Right lobe of liver (tissue), 6 donors: Measurements from ENCODE around the gene TMEM18. TPM values are rescaled to one million over a fixed set of nuclear protein-coding genes. Genes with fewer than 3 reads are reported as not detected.
"Not testable (repeated sequence)": the region's sequence is repeated elsewhere in the genome, so short reads cannot be mapped to it uniquely, and the experiment has no call there.

Experiments
- ATAC-seq, 4 donors: fragments of 200-7000 bp; cut with Tn5 transposase; one replicate each; pipeline ENCODE4 v1.9.1; 2020; ENCODE audit warnings: mild to moderate bottlenecking in 4 of 4, moderate library complexity in 4 of 4
- DNase-seq, 3 donors: peaks; one replicate each; pipeline ENCODE4 v3.0.0-alpha.2; 2020
- H3K27ac ChIP-seq, 3 donors: fragments of 200-600 bp; one replicate each; pipeline ENCODE4 v1.8.0; 2022
- H3K27me3 ChIP-seq, 2 donors: fragments of 200-600 bp; one replicate each; pipeline ENCODE4 v1.8.0; 2022
- H3K36me3 ChIP-seq, 4 donors: fragments of 200-600 bp; sonication (generic) in 1 of 4; one replicate each; pipeline versions ENCODE4 v1.5.1 to v1.8.0; 2017 to 2022; ENCODE audit warnings: control low read depth in 1 of 4
- H3K4me1 ChIP-seq, 4 donors: fragments of 200-600 bp; sonication (generic) in 1 of 4; one replicate each; pipeline versions ENCODE4 v1.5.1 to v1.8.0; 2017 to 2022; ENCODE audit warnings: control low read depth in 1 of 4
- H3K4me3 ChIP-seq, 3 donors: fragments of 200-600 bp; one replicate each; pipeline ENCODE4 v1.8.0; 2022
- H3K9me3 ChIP-seq, 4 donors: fragments of 200-600 bp; sonication (generic) in 1 of 4; one replicate each; pipeline versions ENCODE4 v1.5.1 to v1.8.0; 2017 to 2022; ENCODE audit warnings: control low read depth in 1 of 4
- POLR2A ChIP-seq: fragments of 450-650 bp; IDR thresholded peaks from one replicate; pipeline ENCODE4 v1.6.1; 2017; ENCODE audit warnings: antibody characterized with exemption, mild to moderate bottlenecking
- WGBS: methylation state at CpG from one replicate; pipeline ENCODE4 v1.1.6; 2018; ENCODE audit warnings: low coverage, low lambda C conversion rate; ENCODE audit not compliant: insufficient coverage; ENCODE audit errors: missing lambda C conversion rate; 5-methylcytosine and 5-hydroxymethylcytosine counted together
- intact Hi-C, 2 donors: fragments of 100-400 bp; cut with DNase I; formaldehyde crosslinking; loops; one replicate each; pipeline versions ENCODE4 v1.11.2 to v1.14.1; 2022
- total RNA-seq, 6 experiments: library from RNA; depleted of rRNA in 2 of 6; stranded (reverse); fragments of >200 nt in 2 of 6; fragmentation: NEBNext Ultra II Directional in 3 of 6; extraction: Animal tissue kit (Norgen Biotek cat#: 25700) in 3 of 6; gene quantifications; one replicate each; pipeline versions ENCODE4 v1.1.0 to v1.2.4, GENCODE V29; 2016 to 2023
- TF ChIP-seq, protein P1 (sequence below), 4 donors: fragments of 200-600 bp in 3 of 4; fragments of 450-650 bp in 1 of 4; IDR thresholded peaks; one replicate each; pipeline versions ENCODE4 v1.5.1 to v1.8.0; 2016 to 2022; ENCODE audit warnings: antibody characterized with exemption in 4 of 4, mild to moderate bottlenecking in 2 of 4
- donor health status: DM: no; HTN: yes; CAD: no.
- donor health status: DM: no; HTN: no; CAD: no.
- donor health status: DM: no; HTN: no; CAD: no.
- donor health status: DM: no; HTN: yes; CAD: no.
- donor health status: DM: no; HTN: yes; CAD: no.

The TMEM18 gene
- total RNA-seq, 6 experiments from 2014 or later, result 4.2 to 11.4 (median 7.0) TPM

DNA sequence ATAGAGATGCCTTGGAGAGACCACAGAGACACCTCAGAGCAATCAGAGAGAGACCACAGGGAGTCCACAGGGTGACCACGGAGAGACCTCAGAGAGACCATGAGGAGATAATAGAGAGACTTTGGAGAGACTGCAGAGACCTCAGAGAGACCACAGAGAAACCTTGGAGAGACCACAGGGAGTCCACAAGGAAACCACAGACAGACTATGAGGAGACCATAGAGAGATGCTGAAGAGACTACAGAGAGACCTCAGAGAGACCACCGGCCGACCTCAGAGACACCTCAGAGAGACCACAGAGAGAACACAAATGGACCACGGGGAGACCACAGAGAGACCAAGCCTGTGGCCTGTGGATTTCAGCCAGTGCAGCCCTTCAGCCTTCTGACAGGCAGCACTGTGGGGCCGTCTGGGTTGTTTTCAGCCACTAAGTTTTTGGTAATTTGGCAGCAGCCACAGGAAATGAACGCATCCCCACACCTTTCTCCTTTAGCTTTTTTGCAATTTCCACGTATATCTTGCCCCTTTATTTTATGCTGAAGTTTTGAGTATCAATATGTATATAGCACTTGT lies 11.4 kb upstream of the TMEM18 start:
- no peak for ATAC-seq
- H3K4me1 ChIP-seq, result no peaks in the 10 kb centered on the region
- no peaks in the 10 kb centered on the region for H3K36me3 ChIP-seq
- H3K9me3 ChIP-seq, result no peaks in the 10 kb centered on the region
- H3K4me3 ChIP-seq, result no peak overlapping the region
- DNase-seq, result no peak
- no peak overlapping the region for H3K27ac ChIP-seq
- intact Hi-C loops, result no loop called here
- 55% methylated on average over 4 of the region's 7 CpGs for WGBS
- H3K27me3 ChIP-seq, result no peaks in the 10 kb centered on the region
- TF ChIP-seq, protein P1, sequence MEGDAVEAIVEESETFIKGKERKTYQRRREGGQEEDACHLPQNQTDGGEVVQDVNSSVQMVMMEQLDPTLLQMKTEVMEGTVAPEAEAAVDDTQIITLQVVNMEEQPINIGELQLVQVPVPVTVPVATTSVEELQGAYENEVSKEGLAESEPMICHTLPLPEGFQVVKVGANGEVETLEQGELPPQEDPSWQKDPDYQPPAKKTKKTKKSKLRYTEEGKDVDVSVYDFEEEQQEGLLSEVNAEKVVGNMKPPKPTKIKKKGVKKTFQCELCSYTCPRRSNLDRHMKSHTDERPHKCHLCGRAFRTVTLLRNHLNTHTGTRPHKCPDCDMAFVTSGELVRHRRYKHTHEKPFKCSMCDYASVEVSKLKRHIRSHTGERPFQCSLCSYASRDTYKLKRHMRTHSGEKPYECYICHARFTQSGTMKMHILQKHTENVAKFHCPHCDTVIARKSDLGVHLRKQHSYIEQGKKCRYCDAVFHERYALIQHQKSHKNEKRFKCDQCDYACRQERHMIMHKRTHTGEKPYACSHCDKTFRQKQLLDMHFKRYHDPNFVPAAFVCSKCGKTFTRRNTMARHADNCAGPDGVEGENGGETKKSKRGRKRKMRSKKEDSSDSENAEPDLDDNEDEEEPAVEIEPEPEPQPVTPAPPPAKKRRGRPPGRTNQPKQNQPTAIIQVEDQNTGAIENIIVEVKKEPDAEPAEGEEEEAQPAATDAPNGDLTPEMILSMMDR (IDR thresholded peaks at IDR 0.05), result no peak
- no peak for TF ChIP-seq POLR2A

DNA sequence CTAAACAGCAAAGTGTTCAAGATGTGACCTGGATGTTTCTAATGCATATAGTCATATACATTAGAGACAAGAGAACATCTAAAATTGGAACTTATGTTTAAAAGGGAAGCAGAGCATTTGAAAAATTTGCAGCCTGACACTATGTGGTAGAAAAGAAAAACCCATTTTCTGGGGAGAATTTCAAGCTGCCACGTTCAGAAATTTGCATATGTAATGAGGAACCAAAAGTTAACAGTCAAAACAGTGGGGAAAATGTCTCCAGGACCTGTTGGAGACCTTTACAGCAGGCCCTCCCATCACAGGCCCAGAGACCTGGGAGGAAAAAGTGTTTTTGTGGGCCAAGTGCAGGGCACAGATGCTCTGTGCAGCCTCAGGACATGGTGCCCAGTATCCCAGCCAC lies 8.2 kb upstream of the TMEM18 start:
- Histone ChIP-seq H3K27me3 (no peaks in the 10 kb centered on the region), H3K4me1 (no peaks in the 10 kb centered on the region), H3K4me3 (no peak overlapping the region), H3K36me3 (no peaks in the 10 kb centered on the region), H3K9me3 (no peaks in the 10 kb centered on the region), H3K27ac (no peak overlapping the region)
- no peak for TF ChIP-seq POLR2A
- TF ChIP-seq, protein P1 (IDR thresholded peaks at IDR 0.05), result no peak
- DNase-seq (no peak), ATAC-seq (no peak)
- intact Hi-C loops, result no loop called here
- WGBS, result 11% methylated on average over 1 of the region's 1 CpG

DNA sequence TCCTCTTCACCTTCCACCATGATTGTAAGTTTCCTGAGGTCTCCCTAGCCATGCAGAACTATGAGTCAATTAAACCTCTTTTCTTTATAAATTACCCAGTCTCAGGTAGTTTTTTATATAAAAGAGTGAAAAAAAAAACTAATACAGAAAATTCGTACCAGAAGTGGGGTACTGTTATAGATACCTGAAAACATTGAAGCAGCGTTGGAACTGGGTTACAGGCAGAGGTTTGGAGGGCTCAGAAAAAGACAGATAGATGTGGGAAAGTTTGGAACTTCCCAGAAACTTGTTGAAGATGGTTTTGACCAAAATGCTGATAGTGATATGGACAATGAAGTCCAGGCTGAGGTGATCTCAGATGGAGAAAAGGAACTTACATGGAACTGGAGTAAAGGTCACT lies 7.7 kb upstream of the TMEM18 start:
- 82% methylated on average over 2 of the region's 2 CpGs for WGBS
- ATAC-seq, result not testable (repeated sequence)

DNA sequence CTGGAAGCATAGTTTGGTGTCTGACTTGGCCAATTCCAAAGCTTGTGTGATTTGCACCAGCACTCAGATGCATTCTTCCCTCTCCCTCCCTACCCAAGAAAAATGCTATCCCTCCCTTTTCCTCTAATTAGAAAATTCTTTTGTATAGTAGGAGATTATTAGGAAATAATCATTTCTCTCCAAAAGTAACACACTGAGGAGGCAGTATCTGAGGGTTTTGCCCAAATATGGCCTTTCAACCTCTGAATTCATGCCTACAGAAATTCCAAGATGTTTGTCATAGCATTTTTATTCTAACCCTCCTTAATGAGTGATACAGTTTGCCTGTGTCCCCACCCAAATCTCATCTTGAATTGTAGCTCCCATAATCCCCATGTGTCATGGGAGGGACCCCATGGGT lies 5.0 kb upstream of the TMEM18 start:
- ATAC-seq (no peak), DNase-seq (no peak)
- Histone ChIP-seq H3K4me1 (peaks cover 0 to 5% (median 0%) of the 10 kb centered on the region in 4 donors), H3K4me3 (no peak overlapping the region), H3K27ac (no peak overlapping the region), H3K27me3 (no peaks in the 10 kb centered on the region), H3K9me3 (no peaks in the 10 kb centered on the region), H3K36me3 (no peaks in the 10 kb centered on the region)
- no peak for TF ChIP-seq POLR2A
- intact Hi-C loops, result no loop called here

More for the DNA sequence above, 7.7 kb upstream of the TMEM18 start:
- H3K36me3 ChIP-seq, H3K4me3 ChIP-seq, H3K4me1 ChIP-seq, H3K27ac ChIP-seq, H3K9me3 ChIP-seq, intact Hi-C loops, DNase-seq, H3K27me3 ChIP-seq: not testable (repeated sequence)

DNA sequence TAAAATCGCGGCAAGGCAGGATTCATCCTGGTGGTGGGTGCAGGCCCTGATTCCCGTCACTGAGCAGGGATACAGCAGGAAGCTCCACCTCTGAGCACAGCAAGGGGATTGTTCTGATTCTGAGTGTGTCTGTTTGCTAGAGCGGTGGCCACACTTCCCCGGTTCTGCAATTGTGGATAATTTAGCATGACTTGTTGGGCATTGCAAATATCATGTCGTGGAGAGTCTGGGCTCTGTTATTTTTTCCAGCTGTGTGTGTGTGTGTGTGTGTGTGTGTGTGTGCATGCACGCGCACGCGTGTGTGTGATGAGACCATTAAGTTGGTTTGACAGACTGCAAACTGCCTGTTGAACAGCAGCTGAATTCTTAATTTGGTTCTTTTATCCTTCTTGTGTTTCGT lies 4.1 kb upstream of the TMEM18 start:
- TF ChIP-seq POLR2A, result no peak
- TF ChIP-seq, protein P1 (IDR thresholded peaks at IDR 0.05), result no peak
- Histone ChIP-seq H3K9me3 (no peaks in the 10 kb centered on the region), H3K4me3 (no peak overlapping the region), H3K27me3 (no peaks in the 10 kb centered on the region), H3K36me3 (no peaks in the 10 kb centered on the region), H3K27ac (no peak overlapping the region), H3K4me1 (peaks cover 0 to 5% (median 0%) of the 10 kb centered on the region in 4 donors)
- 86% methylated on average over 5 of the region's 11 CpGs for WGBS
- DNase-seq, result no peak
- no peak for ATAC-seq
- intact Hi-C loops, result no loop called here

DNA sequence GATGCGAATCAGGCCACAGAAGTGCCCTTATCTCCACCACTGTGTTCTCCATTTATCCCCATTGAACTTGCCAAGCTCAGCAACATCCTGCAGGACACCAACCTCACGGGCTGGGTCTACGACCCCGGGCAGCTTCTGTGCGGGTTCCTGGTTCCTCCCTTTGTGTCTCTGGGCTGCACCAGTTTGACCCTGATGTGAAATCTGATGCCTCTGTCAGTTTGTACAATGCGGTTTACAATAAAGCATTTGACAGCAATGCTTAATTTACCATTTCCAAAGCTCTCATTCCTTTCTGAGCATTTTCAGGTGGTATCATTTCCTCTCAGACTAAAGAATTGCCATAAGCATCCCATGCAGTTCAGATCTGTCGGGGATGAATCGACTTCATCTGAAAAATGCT lies 3.3 kb upstream of the TMEM18 start:
- Histone ChIP-seq H3K4me3 (no peak overlapping the region), H3K9me3 (no peaks in the 10 kb centered on the region), H3K4me1 (peaks cover 0 to 12% (median 0%) of the 10 kb centered on the region in 4 donors), H3K36me3 (no peaks in the 10 kb centered on the region), H3K27me3 (no peaks in the 10 kb centered on the region), H3K27ac (no peak overlapping the region)
- 92% methylated on average over 6 of the region's 8 CpGs for WGBS
- intact Hi-C loops, result no loop called here
- DNase-seq (no peak), ATAC-seq (no peak)
- TF ChIP-seq, protein P1 (IDR thresholded peaks at IDR 0.05), result no peak
- TF ChIP-seq POLR2A, result no peak
